Cardiac muscle cell (in vitro differentiated cells and primary cell): ENCODE measurements around the gene CLIP2. TPM values are rescaled to one million over a fixed set of nuclear protein-coding genes. Genes with fewer than 3 reads are reported as not detected.

Experiments used
- DNase-seq, 2 donors: peaks; one replicate each; pipeline versions ENCODE4 v3.0.0 to v3.0.0-alpha.2; 2010 to 2017; ENCODE audit warnings: low read depth in 1 of 2, low spot score in 1 of 2
- H3K27ac ChIP-seq: fragments of 200-600 bp; sonication (generic); 2 replicates; pipeline ENCODE4 v1.5.1; 2016
- H3K27me3 ChIP-seq: fragments of 200-600 bp; sonication (generic); 2 replicates; pipeline ENCODE4 v1.6.0; 2016; ENCODE audit warnings: control low read depth
- H3K36me3 ChIP-seq: fragments of 200-600 bp; sonication (generic); 2 replicates; pipeline ENCODE4 v1.5.1; 2016; ENCODE audit warnings: control low read depth
- H3K4me1 ChIP-seq: fragments of 200-600 bp; sonication (generic); 2 replicates; pipeline ENCODE4 v1.8.1; 2017; ENCODE audit warnings: low read depth, mild to moderate bottlenecking, mixed run types
- H3K4me3 ChIP-seq: fragments of 200-600 bp; sonication (generic); 2 replicates; pipeline ENCODE4 v1.5.1; 2016; ENCODE audit warnings: mild to moderate bottlenecking
- H3K9me3 ChIP-seq: fragments of 200-600 bp; sonication (generic); 2 replicates; pipeline ENCODE4 v1.5.1; 2017; ENCODE audit warnings: low read depth, mild to moderate bottlenecking, control low read depth
- CTCF ChIP-seq: IDR thresholded peaks from 2 replicates; pipeline ENCODE4 v1.5.1; 2012; ENCODE audit warnings: low read depth, mild to moderate bottlenecking, low read length
- polyA plus RNA-seq: library from polyadenylated mRNA; unstranded; fragments of >200 nt; fragmentation: Nextera tagmentation; extraction: Ambion mirVana; gene quantifications from 2 replicates; pipeline ENCODE4 v1.2.1, GENCODE V29; 2016
- total RNA-seq: library from RNA; depleted of rRNA; stranded (reverse); fragments of >200 nt; gene quantifications from 2 replicates; pipeline ENCODE4 v1.2.3, GENCODE V29; 2016

Gene CLIP2
- total and polyA plus RNA-seq, 2 experiments from 2014 or later: 11.1 to 20.0 TPM

DNA sequence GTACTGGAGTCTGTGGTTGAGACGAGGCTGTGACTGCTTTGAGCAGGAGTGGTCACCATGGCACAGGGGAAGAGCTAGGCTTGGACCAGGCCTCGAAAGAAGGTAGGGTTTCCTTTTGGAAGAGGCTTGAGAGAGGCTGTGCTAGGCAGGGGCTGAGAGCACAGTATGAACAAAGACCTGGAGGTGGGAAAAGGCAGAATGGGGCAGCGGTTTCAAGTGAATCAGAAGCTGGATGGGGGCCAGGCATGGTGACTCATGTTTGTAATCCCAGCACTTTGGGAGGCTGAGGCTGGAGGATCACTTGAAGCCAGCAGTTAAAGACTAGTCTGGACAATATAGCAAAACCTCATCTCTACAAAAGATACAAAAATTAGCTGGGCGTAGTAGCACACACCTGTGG, 65.9 kb downstream of the CLIP2 start:
- H3K36me3 ChIP-seq: no peaks in the 10 kb centered on the region
- no peaks in the 10 kb centered on the region for H3K9me3 ChIP-seq
- no peak overlapping the region for H3K4me3 ChIP-seq
- TF ChIP-seq CTCF: no peak
- no peaks in the 10 kb centered on the region for H3K4me1 ChIP-seq
- peak in 1 of 2 donors; percentile 88 for DNase-seq
- no peaks in the 10 kb centered on the region for H3K27me3 ChIP-seq
- no peak overlapping the region for H3K27ac ChIP-seq

GRCh38 chr7:74356589-74357315, 67.5 kb downstream of the CLIP2 start:
- no peaks in the 10 kb centered on the region for H3K9me3 ChIP-seq
- no peaks in the 10 kb centered on the region for H3K4me1 ChIP-seq
- no peak for TF ChIP-seq CTCF
- no peak overlapping the region for H3K4me3 ChIP-seq
- H3K27ac ChIP-seq: no peak overlapping the region
- no peak for DNase-seq
- H3K36me3 ChIP-seq: no peaks in the 10 kb centered on the region
- no peaks in the 10 kb centered on the region for H3K27me3 ChIP-seq

DNA sequence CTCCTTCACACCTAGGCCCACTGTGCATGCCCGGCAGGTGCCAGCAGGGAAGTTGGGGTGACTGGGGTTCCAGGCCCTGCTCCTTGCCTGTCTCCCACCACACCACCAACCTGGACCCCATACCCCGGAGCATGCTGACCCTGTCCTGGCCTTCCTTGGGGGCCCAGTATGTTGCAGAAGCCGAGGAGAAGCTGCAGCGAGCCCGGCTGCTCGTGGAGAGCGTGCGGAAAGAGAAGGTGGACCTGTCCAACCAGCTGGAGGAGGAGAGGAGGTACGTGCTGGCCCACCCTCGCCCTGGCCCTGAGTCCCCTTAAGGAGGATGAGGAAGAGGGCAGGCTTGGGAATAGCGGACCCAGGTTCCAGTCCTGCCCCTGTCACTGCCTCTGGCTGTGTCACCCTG, 70.8 kb downstream of the CLIP2 start:
- DNase-seq: no peak
- no peaks in the 10 kb centered on the region for H3K36me3 ChIP-seq
- H3K4me3 ChIP-seq: no peak overlapping the region
- H3K27me3 ChIP-seq: no peaks in the 10 kb centered on the region
- no peak for TF ChIP-seq CTCF
- no peaks in the 10 kb centered on the region for H3K9me3 ChIP-seq
- no peaks in the 10 kb centered on the region for H3K4me1 ChIP-seq
- no peak overlapping the region for H3K27ac ChIP-seq

- DNase-seq: no peak
- TF ChIP-seq CTCF: no peak
- H3K4me1 ChIP-seq: no peaks in the 10 kb centered on the region
- H3K4me3 ChIP-seq: no peak overlapping the region
- H3K27me3 ChIP-seq: no peaks in the 10 kb centered on the region
- H3K27ac ChIP-seq: no peak overlapping the region
- no peaks in the 10 kb centered on the region for H3K36me3 ChIP-seq
- no peaks in the 10 kb centered on the region for H3K9me3 ChIP-seq
Observed at GRCh38 chr7:74362266-74362665, 73.1 kb downstream of the CLIP2 start.

DNA sequence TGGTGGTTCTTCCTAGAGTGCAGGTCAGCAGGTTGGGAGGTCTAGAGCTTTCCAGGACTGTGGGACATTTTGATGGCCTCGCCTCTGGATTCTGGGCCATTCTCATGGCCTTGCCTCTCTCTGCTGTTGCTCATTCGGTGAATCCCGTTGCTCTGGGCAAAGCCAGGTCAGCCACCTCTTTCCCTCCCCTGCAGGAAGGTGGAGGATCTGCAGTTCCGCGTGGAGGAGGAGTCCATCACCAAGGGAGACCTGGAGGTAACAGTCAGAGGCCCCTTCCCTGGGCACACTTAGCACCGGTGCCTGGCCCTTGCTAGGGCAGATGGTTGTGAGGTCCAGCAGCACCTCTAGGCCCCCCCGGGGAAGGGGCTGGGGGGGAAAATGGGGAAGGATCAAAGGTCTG, 74.9 kb downstream of the CLIP2 start:
- no peaks in the 10 kb centered on the region for H3K36me3 ChIP-seq
- no peaks in the 10 kb centered on the region for H3K27me3 ChIP-seq
- H3K9me3 ChIP-seq: no peaks in the 10 kb centered on the region
- no peak overlapping the region for H3K27ac ChIP-seq
- H3K4me3 ChIP-seq: no peak overlapping the region
- peak; percentile 17 for TF ChIP-seq CTCF
- no peak for DNase-seq
- H3K4me1 ChIP-seq: no peaks in the 10 kb centered on the region
